HG03064 (cell line): ENCODE results near the gene PCNX1.
"Not testable (repeated sequence)": the region's sequence is repeated elsewhere in the genome, so short reads cannot be mapped to it uniquely, and the experiment has no call there.

Experiments used
- ATAC-seq: cut with Tn5 transposase; IDR thresholded peaks from one replicate; pipeline ENCODE4 v1.9.1; 2021; ENCODE audit warnings: low read depth; ENCODE audit not compliant: unreplicated experiment

PCNX1 gene

GRCh38 chr14:71062581-71063303 lies 155.5 kb downstream of the PCNX1 start:
- no peak for ATAC-seq

- no peak for ATAC-seq
Measured at GRCh38 chr14:71063351-71063750, 156.1 kb downstream of the PCNX1 start.

- not testable (repeated sequence) for ATAC-seq
Measured at GRCh38 chr14:71064747-71065146, 157.5 kb downstream of the PCNX1 start.

- no peak for ATAC-seq
Measured at GRCh38 chr14:71070169-71070568, 162.9 kb downstream of the PCNX1 start.

- ATAC-seq: no peak
Measured at GRCh38 chr14:71071042-71071441, 163.8 kb downstream of the PCNX1 start.

- no peak for ATAC-seq
Measured at GRCh38 chr14:71076462-71077092, 169.3 kb downstream of the PCNX1 start.

- ATAC-seq: no peak
Measured at GRCh38 chr14:71078500-71078899, 171.2 kb downstream of the PCNX1 start.

- no peak for ATAC-seq
Measured at GRCh38 chr14:71086567-71086966, 179.3 kb downstream of the PCNX1 start.

GRCh38 chr14:71089971-71090370 lies 182.7 kb downstream of the PCNX1 start:
- no peak for ATAC-seq

- no peak for ATAC-seq
Measured at GRCh38 chr14:71094722-71095121, 187.5 kb downstream of the PCNX1 start.

- ATAC-seq: no peak
Measured at GRCh38 chr14:71096947-71097346, 189.7 kb downstream of the PCNX1 start.

- no peak for ATAC-seq
Measured at GRCh38 chr14:71103662-71104484, 196.6 kb downstream of the PCNX1 start.

- ATAC-seq: no peak
Measured at GRCh38 chr14:71105177-71105576, 197.9 kb downstream of the PCNX1 start.

- ATAC-seq: no peak
Measured at GRCh38 chr14:71107921-71108320, 200.7 kb downstream of the PCNX1 start.

GRCh38 chr14:71108398-71109119 lies 201.3 kb downstream of the PCNX1 start:
- no peak for ATAC-seq

GRCh38 chr14:71113376-71113775 lies 206.1 kb downstream of the PCNX1 start:
- ATAC-seq: no peak

- ATAC-seq: no peak
Measured at GRCh38 chr14:71114565-71114964, 207.3 kb downstream of the PCNX1 start.

GRCh38 chr14:71115306-71115705 lies 208.0 kb downstream of the PCNX1 start:
- ATAC-seq: no peak

- no peak for ATAC-seq
Measured at GRCh38 chr14:71115821-71116567, 208.7 kb downstream of the PCNX1 start.

- ATAC-seq: no peak
Measured at GRCh38 chr14:71116568-71117122, 209.4 kb downstream of the PCNX1 start.
